Measurements from ENCODE around the gene CAMTA1.

Gene CAMTA1

DNA sequence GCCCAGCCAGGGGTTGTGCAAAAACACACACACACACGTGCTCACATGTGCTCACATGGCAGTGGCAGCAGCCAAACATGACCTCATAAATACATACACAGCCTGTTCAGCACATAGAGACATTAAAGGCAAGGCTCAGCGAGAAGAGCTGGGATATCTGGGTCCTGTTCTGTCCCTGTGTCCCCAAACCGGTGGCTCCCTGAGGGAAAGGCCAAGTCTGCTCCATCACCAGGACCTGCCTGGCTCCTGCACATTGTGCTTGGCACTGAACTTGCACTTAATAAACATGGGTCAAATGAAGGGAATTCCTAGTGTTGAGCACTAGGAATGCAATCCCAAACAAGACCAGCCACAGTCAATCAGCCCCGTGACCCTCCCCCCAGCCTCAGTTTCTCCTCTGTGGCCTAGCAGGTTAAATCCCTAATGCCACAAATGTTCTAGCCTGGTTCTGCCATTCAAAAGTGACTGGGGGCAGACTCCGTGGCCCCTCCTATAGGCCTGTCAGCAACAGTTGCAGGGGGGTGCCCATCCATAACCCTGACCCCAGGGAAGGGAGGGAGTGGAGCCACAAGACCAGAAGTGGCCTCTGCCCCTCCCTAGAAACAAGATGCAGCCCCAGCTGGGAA lies 825.0 kb downstream of the CAMTA1 start:
- no peak overlapping the region for H3K4me3 ChIP-seq (ENCODE audit: low read depth, low read length)
- TF ChIP-seq, protein P1, sequence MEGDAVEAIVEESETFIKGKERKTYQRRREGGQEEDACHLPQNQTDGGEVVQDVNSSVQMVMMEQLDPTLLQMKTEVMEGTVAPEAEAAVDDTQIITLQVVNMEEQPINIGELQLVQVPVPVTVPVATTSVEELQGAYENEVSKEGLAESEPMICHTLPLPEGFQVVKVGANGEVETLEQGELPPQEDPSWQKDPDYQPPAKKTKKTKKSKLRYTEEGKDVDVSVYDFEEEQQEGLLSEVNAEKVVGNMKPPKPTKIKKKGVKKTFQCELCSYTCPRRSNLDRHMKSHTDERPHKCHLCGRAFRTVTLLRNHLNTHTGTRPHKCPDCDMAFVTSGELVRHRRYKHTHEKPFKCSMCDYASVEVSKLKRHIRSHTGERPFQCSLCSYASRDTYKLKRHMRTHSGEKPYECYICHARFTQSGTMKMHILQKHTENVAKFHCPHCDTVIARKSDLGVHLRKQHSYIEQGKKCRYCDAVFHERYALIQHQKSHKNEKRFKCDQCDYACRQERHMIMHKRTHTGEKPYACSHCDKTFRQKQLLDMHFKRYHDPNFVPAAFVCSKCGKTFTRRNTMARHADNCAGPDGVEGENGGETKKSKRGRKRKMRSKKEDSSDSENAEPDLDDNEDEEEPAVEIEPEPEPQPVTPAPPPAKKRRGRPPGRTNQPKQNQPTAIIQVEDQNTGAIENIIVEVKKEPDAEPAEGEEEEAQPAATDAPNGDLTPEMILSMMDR (IDR thresholded peaks at IDR 0.05; ENCODE audit: low read depth, low read length): no peak

DNA sequence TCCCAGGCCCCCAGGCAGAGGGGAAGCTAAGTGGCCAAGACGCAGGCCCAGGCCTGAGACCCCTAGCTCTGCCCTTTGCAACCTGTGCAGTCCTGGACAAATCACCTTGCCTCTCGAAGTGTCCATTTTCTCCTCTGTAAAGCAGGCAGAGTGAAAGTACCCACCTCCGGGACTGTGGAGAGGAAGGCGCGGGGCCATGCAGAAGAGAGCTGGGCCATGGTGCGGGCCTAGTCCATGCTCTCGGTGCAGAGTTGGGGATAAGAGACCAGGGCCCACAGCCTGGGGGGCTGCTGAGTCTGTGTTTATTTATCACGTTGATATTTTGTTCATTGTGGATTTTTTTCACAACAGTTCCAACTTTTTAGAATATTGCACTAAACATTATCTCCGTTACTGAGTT lies 825.7 kb downstream of the CAMTA1 start:
- H3K4me3 ChIP-seq (ENCODE audit: low read depth, low read length): no peak overlapping the region
- TF ChIP-seq, protein P1 (IDR thresholded peaks at IDR 0.05; ENCODE audit: low read depth, low read length): no peak

DNA sequence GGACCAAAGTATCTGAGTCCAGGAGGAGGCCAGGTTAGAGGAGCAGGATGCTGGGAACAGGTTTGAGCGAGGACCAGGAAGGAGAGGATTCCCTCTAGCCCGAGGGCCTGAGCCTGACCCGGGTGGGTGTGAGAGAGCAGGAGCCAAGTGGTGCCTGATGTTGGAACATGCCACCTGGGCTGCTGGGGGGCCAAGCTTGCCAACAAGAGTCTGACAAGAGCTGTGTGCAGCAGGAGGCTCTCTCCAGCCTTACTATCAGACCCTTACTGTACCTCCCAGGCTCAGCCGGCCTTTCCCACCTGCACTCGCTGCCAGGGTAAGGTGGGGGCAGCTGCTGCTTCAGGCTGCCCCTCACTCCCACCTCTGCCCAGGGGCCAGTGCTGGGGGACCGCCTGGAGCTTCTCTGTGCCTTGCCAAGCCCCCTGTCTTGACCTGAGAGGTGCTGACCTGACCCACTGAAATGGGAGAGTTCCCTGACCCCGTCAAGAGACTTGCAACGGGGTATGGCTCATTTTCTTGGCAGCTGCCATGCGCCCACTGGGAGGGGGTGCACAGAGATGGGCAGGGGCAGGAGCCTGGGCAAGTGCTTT lies 826.3 kb downstream of the CAMTA1 start:
- TF ChIP-seq, protein P1 (IDR thresholded peaks at IDR 0.05; ENCODE audit: low read depth, low read length): no peak

DNA sequence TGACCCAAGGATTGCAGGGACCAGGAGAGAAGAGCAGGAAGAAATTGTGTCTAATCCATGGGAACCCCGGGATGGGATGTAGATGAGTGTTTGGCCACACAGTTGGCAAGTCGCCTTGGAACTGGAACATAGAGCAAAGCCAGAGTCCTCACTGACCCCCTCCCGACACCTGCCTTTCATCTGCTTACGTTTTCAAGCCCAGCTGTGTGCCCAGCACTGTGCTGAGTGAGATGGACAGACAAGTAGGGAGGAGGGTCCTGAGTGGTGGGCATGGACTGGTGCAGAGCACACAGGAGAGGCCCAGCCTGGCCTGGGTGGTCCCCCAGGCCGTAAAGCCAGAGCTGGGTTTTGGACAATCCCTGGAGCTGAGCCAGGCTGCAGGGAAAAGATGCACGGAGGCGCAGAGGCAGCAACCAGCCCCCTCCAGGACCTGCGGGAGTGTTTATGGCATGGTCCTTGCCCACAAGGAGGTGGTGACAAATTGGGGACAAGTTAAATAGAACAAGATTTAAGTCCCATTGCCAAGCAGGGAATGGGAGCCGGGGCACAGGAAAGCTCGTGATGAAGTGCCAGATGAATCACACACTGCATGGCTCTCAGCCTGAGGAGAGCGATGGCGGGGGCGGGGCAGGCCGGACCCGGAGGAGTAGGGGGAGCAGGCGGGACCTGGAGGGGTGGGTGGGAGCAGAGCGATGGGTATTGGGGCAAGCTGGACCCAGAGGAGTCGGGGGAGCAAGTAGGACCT lies 828.0 kb downstream of the CAMTA1 start:
- no peak overlapping the region for H3K4me3 ChIP-seq (ENCODE audit: low read depth, low read length)
- TF ChIP-seq, protein P1 (IDR thresholded peaks at IDR 0.05; ENCODE audit: low read depth, low read length): no peak

More for the DNA sequence above, 826.3 kb downstream of the CAMTA1 start:
- no peak overlapping the region for H3K4me3 ChIP-seq (ENCODE audit: low read depth, low read length)

DNA sequence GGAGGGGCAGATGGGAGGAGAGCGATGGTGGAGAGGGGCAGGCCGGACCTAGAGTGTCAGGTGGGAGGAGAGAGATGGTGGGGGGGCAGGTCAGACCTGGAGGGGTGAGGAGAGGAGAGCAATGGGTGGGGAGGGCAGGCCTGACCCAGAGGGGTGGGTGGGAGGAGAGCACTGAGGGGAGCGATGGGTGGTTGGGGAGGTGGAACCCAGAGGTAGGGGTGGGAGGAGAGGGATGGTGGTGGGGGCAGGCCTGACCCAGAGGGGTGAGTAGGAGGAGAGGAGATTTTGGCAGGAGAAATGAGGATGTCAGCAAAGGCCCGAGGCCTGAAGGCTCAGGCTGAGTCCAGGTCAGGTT lies 828.6 kb downstream of the CAMTA1 start:
- TF ChIP-seq, protein P1 (IDR thresholded peaks at IDR 0.05; ENCODE audit: low read depth, low read length): no peak
- no peak overlapping the region for H3K4me3 ChIP-seq (ENCODE audit: low read depth, low read length)

DNA sequence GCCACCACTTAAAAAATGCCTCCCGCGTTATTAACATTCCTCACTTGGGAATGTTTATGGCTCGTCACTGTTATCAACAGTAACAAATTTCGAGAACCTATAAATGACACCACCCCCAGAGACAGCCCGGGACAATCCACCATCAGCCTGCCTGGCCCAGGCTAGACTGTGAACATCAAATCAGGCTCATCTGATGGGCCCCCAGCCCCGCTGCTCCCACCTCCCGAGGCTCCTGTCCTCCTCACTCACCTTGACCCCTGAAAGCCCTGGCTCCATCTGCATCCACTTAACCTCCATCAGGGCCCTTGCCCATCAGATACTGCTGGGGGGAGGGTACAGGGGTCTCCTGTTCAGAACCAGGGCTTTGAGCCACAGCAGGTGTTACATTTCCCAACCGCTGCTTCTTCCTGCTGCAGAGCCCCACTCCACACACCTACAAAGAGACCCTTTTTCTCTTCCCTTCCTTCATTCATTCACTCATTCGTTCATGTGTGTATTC lies 829.4 kb downstream of the CAMTA1 start:
- H3K4me3 ChIP-seq (ENCODE audit: low read depth, low read length): no peak overlapping the region
- TF ChIP-seq, protein P1 (IDR thresholded peaks at IDR 0.05; ENCODE audit: low read depth, low read length): no peak

DNA sequence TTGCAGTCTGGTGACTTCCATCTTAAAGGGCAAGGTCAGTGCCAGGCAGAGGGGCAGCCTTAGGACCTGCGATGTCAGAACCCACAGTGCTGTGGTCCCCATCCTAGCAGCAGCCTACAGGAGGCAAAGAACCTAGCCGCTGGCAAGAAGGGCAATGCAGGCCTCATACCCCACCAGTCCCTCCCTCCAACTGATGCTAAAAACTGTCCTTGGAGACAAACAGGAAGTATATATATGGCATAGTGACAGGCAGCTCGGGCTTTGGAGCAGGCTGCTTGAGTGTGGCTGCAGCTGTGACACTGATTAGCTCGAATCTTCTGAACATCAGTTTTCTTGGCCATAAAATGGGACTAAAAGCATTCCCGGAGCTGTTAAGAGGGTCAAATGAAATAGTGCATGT lies 829.9 kb downstream of the CAMTA1 start:
- H3K4me3 ChIP-seq (ENCODE audit: low read depth, low read length): no peak overlapping the region
- TF ChIP-seq, protein P1 (IDR thresholded peaks at IDR 0.05; ENCODE audit: low read depth, low read length): no peak

Measured in WI38 (cell line).